ENCODE data around the gene TOB2.

Gene TOB2

DNA sequence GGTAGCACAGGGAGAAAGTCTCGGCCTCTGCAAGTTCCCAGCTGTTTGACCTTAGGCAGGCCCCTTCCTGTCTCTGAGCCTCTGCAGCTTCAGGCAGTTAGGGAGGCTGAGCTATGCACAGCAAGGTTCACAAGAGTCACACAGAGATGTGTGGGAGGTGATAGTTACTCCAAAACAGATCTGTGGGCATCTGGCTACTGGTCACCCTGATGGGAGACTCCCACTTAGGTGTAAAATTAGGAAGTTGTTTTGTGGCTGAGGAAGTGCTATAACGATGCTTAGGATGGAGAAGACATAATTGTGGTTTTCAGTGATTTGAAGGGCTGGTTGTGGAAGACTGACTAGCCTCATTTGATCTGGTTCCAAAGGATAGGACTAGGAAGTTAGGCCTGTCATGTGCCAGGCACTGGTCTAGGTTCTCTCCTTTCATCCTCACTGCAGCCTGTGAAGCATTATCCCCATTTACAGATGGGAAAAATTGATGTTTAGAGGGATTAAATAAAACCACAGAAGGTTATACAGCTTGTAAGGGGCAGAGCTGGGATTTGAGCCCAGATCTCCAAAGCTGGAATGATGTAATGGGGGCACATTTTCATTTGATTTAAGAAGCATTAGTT, 35.8 kb upstream of the TOB2 start:
- DNase-seq (ENCODE audit: insufficient read length, low spot score) = no peak
- no peak for FAIRE-seq
- TF ChIP-seq, protein P1, sequence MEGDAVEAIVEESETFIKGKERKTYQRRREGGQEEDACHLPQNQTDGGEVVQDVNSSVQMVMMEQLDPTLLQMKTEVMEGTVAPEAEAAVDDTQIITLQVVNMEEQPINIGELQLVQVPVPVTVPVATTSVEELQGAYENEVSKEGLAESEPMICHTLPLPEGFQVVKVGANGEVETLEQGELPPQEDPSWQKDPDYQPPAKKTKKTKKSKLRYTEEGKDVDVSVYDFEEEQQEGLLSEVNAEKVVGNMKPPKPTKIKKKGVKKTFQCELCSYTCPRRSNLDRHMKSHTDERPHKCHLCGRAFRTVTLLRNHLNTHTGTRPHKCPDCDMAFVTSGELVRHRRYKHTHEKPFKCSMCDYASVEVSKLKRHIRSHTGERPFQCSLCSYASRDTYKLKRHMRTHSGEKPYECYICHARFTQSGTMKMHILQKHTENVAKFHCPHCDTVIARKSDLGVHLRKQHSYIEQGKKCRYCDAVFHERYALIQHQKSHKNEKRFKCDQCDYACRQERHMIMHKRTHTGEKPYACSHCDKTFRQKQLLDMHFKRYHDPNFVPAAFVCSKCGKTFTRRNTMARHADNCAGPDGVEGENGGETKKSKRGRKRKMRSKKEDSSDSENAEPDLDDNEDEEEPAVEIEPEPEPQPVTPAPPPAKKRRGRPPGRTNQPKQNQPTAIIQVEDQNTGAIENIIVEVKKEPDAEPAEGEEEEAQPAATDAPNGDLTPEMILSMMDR (IDR thresholded peaks at IDR 0.05; ENCODE audit: insufficient read depth, missing control alignments) = no peak

DNA sequence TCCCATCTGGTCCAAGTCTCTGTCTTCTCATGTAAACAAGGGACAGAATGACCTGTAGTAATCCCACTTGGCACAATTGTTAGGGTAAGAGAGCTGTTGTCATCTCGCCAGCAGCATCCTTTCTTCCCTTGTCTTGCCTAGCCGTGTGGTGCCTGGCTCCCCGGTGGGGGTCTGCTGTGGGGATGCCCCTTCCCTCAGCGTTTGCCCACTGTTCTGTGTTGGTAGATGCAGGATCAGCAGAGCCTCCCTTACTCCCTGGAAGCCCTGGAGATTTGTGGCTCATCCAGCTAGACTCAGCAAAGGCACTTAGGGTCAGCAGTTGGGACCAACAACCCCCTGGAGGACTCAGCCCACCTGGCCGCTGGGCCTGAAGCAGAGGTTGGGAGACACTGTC, 35.3 kb upstream of the TOB2 start:
- FAIRE-seq (no peak), DNase-seq (ENCODE audit: insufficient read length, low spot score) (no peak)
- TF ChIP-seq, protein P1 (IDR thresholded peaks at IDR 0.05; ENCODE audit: insufficient read depth, missing control alignments) = no peak

DNA sequence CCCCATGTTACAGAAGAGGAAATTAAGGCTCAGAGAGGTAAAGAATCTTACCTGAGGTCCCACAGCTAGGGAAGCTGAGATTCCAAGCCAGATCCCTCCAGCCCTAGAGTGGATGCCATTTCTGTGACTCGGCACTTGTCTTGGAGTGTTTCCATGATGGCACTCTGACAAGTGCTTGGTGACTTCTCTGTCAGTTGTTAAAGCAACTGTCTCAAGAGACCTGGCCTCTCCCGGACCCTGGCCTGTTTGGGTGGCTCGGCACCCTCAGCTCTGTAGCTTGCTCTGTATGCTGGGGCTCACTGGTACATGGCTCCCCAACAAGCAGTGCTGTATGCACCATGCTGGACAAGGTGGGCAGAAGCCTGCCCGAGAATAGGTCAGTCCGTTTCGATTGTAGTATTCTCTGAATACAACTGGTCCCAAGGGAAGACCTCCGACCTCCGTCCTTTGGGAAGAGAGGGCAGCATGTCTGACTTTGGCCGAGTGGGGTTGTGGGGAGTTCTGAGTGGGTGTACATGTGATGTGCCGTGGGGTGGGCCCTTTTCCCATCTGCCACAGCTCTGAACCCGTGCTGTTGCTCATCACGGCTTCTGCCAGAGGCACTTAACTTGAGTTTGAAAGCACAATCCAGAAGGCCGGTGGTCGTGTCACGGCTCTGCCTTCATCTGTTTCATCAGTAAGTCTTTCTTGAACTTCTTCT, 34.7 kb upstream of the TOB2 start:
- no peak for FAIRE-seq
- no peak for DNase-seq (ENCODE audit: insufficient read length, low spot score)
- TF ChIP-seq, protein P1 (IDR thresholded peaks at IDR 0.05; ENCODE audit: insufficient read depth, missing control alignments) = no peak

DNA sequence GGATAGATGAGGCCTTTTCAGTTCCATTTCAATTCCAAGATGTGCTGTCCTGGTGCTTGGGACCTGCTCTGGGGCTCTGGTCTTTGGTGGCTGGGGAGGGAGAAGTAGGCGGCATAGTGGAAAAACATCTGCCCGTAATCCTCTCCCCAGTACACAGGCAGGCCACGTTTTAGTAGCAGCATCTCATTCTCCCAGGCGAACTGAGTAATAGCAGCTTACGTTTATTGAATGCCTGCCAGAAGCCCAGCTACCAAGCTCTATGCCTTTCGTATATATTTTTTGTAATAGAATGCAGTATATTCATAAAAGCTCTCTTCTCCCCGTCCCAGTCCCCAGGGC, 33.8 kb upstream of the TOB2 start:
- no peak for FAIRE-seq
- DNase-seq (ENCODE audit: insufficient read length, low spot score) = no peak

DNA sequence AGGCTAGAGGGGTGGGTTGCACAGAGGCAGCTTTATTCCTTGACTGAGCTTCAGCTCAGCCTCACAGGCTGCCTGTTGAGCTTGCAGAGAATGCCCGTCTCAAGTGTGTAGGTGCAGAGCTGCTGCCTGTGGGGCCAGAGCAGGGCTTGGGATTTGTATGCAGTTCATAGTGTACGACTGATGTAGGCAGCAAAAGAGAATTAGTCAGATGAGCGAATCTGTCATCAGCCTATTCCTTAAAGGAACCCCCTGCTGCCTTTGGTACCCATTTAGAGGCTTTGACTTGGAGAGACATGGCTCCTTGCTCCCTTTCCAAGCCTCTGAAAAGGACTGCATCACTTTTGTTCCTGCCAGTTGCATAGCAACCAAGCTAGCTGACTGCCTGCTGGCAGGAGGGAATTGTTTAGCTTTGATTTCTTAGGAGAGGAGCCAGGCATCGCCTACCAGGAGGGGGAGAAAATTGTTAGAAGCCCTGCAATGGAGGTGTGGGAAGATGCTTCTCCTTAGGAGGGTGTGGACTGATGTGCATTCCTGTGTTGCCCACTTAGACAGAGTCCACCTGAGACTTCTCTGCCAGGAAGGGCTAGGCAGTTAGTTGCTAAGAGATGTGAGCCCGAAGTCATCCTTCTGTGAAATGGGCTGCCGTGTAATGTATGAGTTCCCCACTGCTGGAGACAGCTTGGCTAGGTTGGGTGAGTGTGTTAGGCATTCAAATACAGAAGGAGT, 33.2 kb upstream of the TOB2 start:
- FAIRE-seq (no peak), DNase-seq (ENCODE audit: insufficient read length, low spot score) (no peak)
- TF ChIP-seq, protein P1 (IDR thresholded peaks at IDR 0.05; ENCODE audit: insufficient read depth, missing control alignments) = no peak

More for the DNA sequence above, 33.8 kb upstream of the TOB2 start:
- TF ChIP-seq, protein P1 (IDR thresholded peaks at IDR 0.05; ENCODE audit: insufficient read depth, missing control alignments) = no peak

DNA sequence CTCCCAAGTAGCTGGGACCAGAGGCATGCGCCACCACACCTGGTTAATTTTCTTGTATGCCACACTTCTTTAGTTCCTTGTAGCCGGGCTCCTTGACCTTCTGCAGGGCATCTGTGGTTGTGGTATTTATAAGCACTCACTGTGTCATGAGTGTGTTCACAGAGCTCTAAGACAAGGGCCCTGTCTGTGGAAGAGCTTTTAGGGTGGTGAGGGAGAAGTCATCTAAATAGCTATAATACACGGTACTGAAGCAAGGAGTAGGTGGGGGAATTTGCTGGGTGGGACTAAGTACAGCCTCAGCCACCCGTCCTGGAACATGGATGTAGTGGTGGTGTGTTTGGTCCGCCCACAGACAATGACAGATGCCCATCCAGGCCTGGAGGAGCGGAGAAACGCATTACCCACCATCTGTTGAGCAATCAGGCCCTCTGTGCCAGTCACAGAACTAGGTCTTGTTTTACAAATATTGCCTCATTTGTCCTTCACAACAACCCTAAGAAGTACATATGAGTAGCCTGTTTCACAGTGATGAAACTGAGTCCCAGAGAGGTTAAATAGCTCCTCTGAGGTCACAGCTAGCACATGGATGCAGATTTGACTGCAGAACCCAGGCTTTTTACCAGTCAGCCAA, 32.4 kb upstream of the TOB2 start:
- DNase-seq (ENCODE audit: insufficient read length, low spot score) (no peak), FAIRE-seq (no peak)
- TF ChIP-seq, protein P1 (IDR thresholded peaks at IDR 0.05; ENCODE audit: insufficient read depth, missing control alignments) = no peak

Measured in D721Med (cell line).